GM12873 (cell line): Measurements from ENCODE around the gene ARHGEF39.

Experiments
- TF ChIP-seq, protein P1 (sequence below): IDR thresholded peaks from 2 replicates; pipeline ENCODE4 v1.5.1; 2012; ENCODE audit warnings: low read depth, mild to moderate bottlenecking, moderate library complexity, low read length, control low read depth; ENCODE audit not compliant: insufficient read depth; ENCODE audit errors: missing control alignments

Gene ARHGEF39

DNA sequence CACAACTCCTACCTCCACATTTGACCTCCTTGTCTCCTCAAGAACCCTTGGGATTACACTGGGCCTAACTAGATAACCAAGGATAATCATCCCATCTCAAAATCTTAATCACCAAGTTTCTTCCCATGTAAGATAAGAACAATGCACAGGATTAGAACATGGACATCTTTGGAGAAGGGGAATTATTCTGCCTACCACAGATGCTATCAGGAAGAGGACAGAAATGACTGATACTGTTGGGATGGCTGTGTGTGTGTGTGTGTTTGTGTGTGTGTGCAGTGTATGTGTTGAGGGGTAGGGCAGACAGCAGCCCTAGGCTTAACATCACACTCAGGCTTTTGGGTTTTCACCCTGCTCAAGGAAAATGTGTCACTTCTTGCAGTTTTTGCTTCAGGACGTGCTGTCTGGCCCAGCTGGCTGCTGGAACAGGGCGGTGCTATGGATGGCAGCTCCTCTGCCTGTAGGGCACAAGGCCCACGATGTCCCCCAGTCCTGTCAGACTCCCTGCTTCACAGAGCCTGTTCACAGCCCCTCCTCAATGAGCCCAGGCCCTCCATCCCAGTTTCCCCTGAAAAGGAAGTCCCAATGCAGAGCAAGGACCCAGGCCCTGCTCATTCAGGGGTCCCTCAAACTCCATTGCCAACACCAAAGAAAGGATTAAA, 16.5 kb upstream of the ARHGEF39 start:
- TF ChIP-seq, protein P1, sequence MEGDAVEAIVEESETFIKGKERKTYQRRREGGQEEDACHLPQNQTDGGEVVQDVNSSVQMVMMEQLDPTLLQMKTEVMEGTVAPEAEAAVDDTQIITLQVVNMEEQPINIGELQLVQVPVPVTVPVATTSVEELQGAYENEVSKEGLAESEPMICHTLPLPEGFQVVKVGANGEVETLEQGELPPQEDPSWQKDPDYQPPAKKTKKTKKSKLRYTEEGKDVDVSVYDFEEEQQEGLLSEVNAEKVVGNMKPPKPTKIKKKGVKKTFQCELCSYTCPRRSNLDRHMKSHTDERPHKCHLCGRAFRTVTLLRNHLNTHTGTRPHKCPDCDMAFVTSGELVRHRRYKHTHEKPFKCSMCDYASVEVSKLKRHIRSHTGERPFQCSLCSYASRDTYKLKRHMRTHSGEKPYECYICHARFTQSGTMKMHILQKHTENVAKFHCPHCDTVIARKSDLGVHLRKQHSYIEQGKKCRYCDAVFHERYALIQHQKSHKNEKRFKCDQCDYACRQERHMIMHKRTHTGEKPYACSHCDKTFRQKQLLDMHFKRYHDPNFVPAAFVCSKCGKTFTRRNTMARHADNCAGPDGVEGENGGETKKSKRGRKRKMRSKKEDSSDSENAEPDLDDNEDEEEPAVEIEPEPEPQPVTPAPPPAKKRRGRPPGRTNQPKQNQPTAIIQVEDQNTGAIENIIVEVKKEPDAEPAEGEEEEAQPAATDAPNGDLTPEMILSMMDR = no peak

DNA sequence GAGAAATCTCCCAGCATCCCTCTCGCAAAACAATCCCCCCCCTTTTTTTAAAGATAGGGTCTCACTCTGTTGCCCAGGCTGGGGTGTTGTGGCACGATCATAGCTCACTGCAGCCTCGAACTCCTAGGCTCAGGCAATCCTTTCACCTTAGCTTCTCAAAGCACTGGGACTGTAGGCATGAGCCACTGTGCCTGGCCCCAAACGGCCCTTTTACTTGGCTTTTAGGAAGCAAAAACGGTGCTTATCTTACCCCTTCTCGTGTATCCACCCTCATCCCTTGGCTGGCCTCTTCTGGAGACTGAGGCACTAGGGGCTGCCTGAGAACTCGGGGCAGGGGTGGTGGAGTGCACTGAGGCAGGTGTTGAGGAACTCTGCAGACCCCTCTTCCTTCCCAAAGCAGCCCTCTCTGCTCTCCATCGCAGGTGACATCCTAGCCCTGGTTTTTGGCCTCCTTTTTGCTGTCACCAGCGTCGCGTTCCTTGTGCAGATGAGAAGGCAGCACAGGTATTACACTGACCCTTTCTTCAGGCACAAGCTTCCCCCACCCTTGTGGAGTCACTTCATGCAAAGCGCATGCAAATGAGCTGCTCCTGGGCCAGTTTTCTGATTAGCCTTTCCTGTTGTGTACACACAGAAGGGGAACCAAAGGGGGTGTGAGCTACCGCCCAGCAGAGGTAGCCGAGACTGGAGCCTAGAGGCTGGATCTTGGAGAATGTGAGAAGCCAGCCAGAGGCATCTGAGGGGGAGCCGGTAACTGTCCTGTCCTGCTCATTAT, 15.5 kb upstream of the ARHGEF39 start:
- TF ChIP-seq, protein P1 = no peak

DNA sequence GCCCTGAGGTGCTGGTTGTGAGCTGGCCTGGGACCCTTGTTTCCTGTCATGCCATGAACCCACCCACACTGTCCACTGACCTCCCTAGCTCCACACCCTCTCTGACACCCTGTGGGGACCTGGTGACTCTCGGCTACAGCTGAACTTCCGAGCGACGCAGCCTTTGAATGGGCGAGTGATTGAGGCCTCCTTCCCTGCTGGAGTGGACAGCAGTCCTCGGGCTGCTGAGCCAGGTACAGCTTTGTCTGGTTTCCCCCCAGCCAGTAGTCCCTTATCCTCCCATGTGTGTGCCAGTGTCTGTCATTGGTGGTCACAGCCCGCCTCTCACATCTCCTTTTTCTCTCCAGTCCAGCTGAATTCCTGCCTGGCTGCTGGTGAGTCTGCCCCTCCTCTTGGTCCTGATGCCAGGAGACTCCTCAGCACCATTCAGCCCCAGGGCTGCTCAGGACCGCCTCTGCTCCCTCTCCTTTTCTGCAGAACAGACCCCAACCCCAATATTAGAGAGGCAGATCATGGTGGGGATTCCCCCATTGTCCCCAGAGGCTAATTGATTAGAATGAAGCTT, 14.9 kb upstream of the ARHGEF39 start:
- TF ChIP-seq, protein P1 = no peak

- TF ChIP-seq, protein P1 = no peak
Observed at GRCh38 chr9:35679091-35679490, 14.1 kb upstream of the ARHGEF39 start.

DNA sequence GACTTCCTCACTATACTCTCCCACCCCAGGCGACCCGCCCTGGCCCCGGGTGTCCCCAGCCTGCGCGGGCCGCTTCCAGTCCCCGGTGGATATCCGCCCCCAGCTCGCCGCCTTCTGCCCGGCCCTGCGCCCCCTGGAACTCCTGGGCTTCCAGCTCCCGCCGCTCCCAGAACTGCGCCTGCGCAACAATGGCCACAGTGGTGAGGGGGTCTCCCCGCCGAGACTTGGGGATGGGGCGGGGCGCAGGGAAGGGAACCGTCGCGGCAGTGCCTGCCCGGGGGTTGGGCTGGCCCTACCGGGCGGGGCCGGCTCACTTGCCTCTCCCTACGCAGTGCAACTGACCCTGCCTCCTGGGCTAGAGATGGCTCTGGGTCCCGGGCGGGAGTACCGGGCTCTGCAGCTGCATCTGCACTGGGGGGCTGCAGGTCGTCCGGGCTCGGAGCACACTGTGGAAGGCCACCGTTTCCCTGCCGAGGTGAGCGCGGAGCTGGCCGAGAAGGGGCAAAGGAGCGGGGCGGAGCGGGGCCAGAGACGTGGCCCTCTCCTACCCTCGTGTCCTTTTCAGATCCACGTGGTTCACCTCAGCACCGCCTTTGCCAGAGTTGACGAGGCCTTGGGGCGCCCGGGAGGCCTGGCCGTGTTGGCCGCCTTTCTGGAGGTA, 10.9 kb upstream of the ARHGEF39 start:
- TF ChIP-seq, protein P1 = no peak

- TF ChIP-seq, protein P1 = no peak
Observed at GRCh38 chr9:35675204-35675603, 10.2 kb upstream of the ARHGEF39 start.

GRCh38 chr9:35674025-35674361, 9.0 kb upstream of the ARHGEF39 start:
- TF ChIP-seq, protein P1 = no peak
